NCI-H69 (cell line): Measurements from ENCODE around the gene CCNQ.
A peak's percentile ranks its signal among the peaks of the same experiment; 100 is the strongest.
"Not testable (repeated sequence)": the region's sequence is repeated elsewhere in the genome, so short reads cannot be mapped to it uniquely, and the experiment has no call there.

Source experiments
- DNase-seq: peaks from one replicate; lab custom pipeline; 2025; lab: John Stamatoyannopoulos, UW

Gene CCNQ

GRCh38 chrX:153623310-153624029 is 24.5 kb upstream of the CCNQ start:
- no peak for DNase-seq

DNA sequence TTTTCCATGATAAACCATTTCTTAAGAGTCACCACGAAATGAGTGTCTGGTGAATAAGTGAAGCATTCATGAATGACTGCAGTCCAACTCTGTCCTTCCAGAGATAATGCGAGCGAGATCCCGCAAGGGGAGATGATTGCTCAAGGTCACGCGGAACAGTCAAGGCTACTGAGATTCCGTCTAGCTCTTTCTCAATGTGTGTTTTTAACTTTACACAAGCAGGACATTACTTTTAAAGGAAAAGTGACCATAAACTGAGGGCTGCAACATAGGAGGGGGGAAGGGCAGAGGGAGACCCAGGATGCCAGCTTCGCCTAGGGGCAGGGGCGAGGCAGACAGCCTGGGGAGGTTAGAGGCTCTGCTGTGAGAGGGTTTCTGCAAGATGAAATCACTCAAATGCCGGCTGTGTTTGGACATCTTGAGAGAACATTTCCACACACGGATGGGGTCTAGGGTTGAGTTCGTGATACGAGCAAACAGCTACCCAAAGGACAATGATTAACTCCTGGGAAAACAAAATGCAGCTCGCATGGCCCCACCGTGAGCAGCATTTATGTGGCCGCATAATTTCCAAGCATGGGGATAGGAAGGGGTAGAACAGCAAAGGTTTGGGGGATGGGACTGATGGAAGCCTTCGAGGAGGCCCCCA is 23.8 kb upstream of the CCNQ start:
- no peak for DNase-seq

DNA sequence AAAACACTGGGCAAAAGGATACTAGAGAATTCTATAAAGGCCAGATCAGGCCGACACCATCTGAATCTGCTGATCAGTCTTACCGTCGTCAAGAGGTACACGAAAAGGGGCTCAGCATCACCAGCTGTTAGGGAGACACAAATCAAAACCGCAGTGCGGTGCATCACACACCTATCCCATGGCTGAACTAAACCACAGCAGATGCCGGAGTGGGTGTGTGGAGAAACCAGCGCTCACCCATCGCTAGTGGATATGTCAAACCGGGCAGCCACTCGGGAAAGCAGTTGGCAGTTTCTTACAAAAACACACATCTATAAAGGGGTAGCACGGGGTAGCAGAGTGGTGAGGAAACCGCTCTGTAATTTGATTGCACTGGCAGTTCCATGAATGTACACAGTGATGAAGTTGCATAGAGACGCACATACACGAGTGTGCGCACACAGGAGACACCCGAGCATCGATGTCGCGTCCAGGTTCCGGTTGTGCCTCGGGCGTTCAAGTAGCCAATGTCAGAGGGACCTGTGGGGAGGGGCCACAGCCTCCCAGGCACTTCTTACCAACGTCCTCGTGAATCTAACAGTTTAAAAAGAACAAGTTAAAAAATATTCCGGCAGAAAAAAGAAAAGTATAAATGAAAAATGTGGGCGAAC is 23.1 kb upstream of the CCNQ start:
- DNase-seq = no peak

DNA sequence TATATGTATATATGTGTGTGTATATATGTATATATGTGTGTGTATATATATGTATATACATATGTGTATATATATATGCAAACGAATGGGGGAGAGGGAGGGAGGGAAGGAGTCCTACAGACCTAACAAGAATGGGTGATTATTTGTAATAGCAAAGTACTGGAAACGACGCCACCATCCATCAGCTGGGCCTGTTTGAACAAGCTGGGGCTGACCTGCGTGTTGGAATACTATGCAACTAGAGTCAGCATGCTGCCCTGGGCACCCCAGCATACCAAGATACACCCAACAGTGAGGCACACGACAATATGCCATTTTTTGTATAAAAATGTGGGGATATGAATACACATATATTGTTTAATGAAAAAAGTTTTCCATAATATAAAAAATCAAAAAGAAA is 21.6 kb upstream of the CCNQ start:
- DNase-seq = no peak

DNA sequence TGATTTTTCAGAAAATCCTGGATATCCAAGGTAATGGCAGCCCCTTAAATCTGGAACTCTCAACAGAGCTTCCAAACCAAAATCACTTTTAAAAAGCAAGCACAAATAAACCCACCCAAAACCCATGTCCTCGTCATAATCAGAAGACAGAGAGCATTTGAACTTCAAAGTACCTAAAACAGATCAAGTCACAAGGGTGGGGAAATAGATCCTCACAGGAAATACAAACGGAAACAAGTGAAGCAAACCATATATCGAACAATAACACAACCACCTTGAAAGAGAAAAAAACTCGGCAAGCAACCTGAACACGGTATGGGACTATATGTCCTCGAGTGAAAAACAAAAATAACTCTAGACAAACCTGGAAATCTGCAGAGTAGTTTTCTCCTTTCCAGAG is 15.9 kb upstream of the CCNQ start:
- no peak for DNase-seq

GRCh38 chrX:153612413-153612812 is 13.5 kb upstream of the CCNQ start:
- DNase-seq = no peak

- DNase-seq = no peak
Observed at GRCh38 chrX:153611298-153612095, 12.6 kb upstream of the CCNQ start.

DNA sequence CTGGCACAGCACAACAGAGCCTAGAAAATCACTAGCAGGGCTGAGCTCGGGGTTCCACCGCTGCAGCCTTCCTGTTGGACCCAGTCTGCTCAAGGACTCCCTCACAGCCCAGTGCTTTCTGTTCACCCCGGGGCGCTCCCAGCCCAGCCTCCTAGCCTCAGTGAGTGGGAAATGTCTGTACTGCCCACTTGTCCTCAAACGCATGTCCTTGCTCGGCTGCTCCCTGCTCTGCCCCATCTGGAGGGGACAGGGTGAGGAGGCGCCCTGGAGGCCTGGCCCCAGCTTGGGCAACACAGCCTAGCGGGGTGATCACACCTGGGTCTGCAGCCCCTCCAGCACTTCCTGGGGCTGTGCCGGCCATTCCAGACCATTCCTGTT is 11.9 kb upstream of the CCNQ start:
- no peak for DNase-seq

DNA sequence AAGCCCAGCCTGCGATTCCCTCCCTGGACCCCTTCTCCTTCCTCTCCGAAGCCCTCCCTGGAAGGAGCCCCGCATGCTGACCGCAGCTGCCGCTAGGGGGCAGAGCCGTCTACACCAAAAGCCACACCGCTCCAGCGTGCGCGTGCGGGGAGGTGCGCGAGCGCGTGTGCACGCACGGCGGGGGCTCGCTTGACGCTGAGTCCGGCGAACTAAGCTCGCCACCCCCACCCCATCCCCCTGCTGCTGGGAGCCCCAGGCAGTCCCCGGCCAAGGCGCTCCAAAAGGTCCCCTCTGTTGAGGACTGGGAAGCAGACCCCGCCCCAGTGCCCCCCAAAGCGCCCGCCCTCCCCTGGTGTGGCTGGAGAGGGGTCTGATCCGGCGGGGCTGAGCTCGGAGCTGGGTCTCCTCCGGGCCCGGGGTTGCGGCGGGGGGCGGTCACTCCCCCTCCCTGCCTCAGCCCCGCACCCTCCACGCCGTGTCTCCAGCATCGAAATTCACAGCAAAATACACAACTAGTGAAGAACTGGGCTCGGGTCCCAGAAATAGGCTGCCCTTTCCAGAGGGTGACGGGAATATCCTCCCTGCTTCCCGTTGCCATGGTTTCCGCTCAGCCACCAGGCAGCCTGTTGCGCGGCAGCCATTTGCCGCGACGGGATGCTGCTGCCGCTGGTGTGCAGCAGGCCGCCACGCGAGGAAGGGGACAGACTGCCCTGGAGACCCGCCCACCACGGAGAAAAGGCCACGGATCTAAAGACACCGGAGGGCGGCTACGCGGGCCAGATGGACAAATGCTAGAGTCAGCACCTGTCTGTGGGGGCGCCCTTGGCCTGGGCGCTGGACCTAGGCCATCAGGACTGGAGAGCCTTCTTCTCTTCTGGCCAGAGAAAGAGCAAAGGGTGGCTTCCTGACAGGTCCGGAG is 11.2 kb upstream of the CCNQ start:
- peak; percentile 80 for DNase-seq

DNA sequence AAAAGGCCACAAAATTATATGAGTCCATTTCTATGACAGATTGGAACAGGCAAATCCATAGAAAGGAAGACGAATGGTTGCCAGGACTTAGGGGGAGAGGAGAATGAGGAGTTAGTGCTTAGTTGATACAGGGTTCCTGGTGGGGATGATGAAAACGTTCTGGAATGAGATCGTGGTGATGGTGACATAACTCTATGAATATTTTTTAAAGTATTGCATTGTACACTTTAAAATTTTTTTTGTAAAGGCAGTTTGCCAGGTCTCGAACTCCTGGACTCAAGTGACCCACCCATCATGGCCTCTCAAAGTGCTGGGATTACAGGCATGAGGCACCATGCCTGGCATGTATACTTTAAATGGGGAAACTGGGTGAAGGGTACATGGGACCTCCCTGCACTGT is 9.9 kb upstream of the CCNQ start:
- DNase-seq = no peak

- DNase-seq = no peak
Observed at GRCh38 chrX:153608376-153608775, 9.4 kb upstream of the CCNQ start.

GRCh38 chrX:153606503-153606902 is 7.6 kb upstream of the CCNQ start:
- no peak for DNase-seq

DNA sequence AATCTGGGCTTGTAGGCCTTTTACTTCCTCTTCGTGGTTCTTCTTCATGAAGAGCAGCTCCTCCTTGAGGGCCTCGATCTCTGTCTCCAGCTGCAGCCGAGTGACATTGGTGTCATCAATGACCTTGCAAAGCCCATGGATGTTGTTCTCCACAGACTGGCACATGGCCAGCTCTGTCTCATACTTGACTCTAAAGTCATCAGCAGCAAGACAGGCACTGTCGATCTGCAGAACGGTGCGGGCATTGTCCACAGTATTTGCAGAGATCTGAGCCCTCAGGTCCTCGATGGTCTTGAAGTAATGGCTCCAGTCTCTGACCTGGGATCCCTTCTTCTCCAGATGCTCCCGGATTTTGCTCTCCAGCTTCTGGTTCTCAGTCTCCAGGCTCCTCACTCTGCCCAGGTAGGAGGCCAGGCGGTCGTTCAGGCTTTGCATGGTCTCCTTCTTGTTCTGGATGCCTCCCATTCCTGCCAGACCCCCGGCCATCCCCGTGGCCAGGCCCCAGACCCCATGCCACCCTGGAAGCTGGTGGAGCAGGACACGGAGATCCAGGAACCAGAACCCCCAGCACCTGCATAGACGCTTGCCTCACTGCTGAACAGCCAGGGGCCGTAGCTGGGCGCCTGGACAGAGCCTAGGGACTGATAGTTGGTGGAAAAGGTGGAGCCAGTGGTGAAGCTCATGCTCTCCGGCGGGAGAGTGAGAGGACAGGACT is 5.9 kb upstream of the CCNQ start:
- DNase-seq = not testable (repeated sequence)

- no peak for DNase-seq
Observed at GRCh38 chrX:153603131-153603656, 4.3 kb upstream of the CCNQ start.

GRCh38 chrX:153602601-153603000 is 3.7 kb upstream of the CCNQ start:
- DNase-seq = no peak

- DNase-seq = no peak
Observed at GRCh38 chrX:153601511-153602110, 2.7 kb upstream of the CCNQ start.

DNA sequence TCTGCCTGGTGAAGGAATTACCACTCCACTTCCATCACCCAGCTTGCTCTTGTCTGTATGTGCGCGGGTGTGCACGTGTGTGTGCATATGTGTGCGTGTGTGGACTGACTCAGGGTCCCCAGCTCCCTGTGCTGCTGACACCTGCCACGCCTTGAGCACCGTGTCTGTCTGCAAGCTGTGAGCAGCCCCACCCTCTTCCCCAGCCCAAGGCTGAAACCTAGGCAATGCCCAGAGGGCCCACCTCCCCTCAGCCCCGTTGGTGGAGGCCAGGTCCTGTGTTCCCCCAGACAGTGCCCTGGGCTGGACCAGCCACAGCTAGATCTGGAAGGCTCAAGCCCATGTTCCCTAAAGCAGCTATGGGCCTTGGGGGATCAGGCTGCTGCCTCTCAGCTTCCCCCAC is 2.0 kb upstream of the CCNQ start:
- no peak for DNase-seq

DNA sequence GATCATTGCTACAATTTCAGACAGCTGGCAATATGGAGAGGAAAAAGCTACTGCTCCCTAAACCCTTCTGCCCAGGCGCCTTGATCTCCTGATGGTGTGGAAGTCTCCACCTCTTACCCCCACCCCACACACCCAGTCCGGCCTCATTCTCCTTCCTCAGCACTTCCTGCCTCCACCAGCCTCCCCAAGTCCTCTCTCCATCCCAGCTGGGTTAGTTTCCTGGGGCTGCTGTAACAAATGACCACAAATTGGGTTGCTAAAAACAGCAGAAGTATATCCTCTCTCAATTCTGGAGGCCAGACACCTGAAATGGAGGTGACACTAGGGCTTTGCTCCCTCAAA is 1.1 kb upstream of the CCNQ start:
- DNase-seq = peak; percentile 25

DNA sequence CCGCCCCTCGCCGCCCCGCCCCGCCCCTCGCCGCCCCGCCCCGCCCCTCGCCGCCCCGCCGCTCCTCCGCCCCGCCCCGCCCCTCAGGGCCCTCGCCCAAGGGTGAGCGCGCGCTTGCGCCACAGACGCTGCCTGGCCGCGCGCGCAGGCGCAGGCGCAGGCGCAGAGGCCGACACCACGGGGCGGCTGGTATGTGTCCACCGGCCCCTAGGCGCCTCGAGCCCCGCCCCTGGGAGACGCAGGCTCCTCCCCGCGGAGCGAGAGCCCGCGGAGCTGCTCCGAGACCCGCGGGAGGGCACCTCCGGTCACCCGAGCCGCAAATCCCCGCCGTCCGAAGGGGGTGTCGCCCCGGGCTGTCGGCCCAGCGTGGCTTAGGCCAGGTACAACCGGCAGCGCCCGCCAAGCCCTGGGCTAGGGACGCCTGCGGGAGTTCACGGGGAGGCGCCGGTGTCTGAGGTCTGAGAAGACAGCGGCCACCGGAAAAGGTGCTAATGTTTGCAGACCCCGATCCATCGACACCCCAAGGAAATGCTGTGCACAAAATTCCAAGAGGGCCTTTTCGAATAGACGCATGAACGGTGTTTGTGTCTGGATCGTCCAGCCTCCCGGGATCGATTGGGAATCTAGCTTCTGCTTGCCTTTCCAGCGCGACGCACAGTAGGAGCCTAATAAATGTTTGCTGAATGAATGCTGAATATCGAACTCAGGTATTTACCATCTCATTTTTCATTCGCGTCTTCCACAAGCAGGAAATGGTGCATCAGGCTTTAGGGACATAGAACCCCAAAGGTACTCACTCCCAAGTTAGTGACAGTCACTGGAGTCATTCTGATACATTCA is 473 bp upstream of the CCNQ start:
- peak; percentile 92 for DNase-seq
